CD4-positive, alpha-beta T cell treated with Interleukin-4 for 1 hour (primary cell): ENCODE data around the gene C16orf87.

ENCODE experiments used
- DNase-seq, 2 donors: peaks; one replicate each; pipeline ENCODE4 v3.0.0-alpha.2; 2020 to 2022

Gene C16orf87

GRCh38 chr16:46753015-46753414 is 78.0 kb downstream of the C16orf87 start:
- no peak for DNase-seq

DNA sequence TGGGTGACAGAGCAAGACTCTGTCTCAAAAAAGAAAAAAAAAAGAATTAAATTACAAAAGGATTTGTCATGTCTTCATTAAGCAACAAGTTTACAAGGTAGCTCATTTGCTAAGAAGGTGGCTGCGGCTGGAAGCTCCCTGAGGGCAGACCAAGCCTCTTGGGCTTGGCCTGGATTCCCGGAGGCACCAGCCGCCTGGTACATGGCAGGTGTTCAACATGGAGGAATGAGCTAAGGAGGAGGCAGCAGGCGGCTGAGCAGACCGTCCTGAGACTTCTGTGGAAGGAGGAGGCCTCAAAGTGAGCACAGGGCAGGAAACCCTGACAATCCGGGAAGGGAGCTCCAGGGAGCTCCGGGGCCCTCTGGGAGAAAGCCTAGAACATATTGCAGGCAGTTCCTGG is 79.6 kb downstream of the C16orf87 start:
- DNase-seq: no peak

- DNase-seq: no peak
These were observed 81.9 kb downstream of the C16orf87 start for GRCh38 chr16:46748775-46749705.

DNA sequence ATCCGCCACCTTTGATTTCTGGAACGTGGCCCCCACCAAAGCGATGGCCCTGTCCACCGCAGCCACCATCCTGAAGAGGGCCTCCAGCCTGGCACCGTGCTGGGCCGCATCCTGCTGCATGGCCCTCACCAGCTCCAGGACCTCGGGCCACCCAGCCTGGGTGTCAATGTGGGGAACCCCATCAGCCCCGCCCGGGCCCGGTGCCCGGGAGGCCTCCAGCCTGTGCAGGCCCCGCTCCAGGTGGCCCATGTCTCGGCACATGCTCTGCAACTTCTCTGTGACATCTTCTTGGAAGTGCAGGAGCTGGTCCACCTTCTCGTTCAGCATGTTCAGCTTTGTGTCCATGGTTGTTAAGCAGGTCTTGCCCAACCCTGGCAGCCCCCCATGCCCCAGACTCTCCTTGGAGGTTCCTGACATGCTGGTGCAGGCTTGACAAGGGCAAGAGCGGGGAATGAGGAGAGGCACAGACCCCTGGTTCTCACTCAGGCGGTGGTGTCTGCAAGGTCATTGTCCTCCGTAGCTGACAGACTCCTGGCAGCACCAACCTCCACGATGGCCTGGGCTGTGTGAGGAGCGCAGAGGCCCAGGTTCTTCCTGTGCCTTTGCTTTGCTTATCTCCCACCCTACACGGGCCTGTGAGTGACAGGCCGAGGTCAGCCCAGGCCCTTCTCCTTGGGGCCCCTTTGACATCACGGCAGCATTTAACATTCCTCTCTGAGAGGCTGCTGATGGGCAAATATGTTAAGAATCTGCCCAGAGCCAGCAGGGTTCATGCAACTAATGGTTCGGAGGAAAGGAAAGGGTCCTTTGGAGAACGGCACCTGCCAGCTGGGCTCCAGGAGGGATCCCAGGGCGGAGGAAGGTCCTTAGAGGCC is 83.0 kb downstream of the C16orf87 start, which contains the start of gene MYLK3:
TSS of gene MYLK3 (minus strand) at position 568 of the 875 bp plus-strand sequence. CDS start at position 417, 151 bp downstream.
- no peak for DNase-seq

GRCh38 chr16:46746821-46747776 is 83.9 kb downstream of the C16orf87 start:
- DNase-seq: no peak
